ENCODE results near the gene NUMBL.

Gene NUMBL

DNA sequence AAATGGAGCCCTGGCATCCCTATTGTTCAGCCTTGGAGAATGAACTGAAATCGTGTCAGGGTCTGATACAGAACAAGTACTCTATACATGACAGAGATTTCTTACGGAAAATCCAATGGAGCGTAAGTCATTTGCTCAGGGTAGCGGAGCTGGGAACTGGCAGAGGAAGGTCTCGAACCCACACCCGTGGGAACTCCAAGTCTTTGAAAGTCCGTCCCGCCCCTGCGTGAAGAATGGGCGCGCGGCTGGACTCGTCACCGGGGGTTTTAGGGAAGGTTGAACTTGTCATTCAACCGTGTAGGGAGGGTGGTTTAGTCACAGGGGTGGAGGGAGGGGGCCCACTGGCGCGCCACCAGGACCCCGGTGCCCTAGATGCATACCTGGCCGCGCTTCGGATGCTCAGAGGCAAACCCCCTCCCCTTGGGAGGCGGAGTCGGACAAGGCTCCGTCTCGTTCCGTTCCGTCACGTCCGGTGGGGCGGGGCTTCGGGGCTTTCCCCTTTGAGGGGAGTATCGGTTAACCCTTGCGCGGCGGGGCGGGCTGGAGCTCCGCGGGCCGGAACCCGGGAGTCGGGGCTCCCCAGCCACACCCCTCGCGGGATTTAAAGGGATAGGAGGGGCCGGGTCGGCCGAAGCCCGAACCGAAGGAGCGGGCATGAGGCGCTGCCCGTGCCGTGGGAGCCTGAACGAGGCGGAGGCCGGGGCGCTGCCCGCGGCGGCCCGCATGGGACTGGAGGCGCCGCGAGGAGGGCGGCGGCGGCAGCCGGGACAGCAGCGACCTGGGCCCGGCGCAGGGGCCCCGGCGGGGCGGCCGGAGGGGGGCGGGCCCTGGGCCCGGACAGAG, 26.3 kb upstream of the NUMBL start, which contains the start of the genes COQ8B and ITPKC:
TSS of gene COQ8B (minus strand) at position 405 of the 843 bp plus-strand sequence. CDS start 2,254 bp downstream, outside the sequence.
TSS of gene ITPKC (plus strand) at position 631 of the 843 bp plus-strand sequence. CDS start at position 655, 24 bp downstream.
- peak; percentile 100 for DNase-seq (ENCODE audit: low read depth in 2 of 2)

DNA sequence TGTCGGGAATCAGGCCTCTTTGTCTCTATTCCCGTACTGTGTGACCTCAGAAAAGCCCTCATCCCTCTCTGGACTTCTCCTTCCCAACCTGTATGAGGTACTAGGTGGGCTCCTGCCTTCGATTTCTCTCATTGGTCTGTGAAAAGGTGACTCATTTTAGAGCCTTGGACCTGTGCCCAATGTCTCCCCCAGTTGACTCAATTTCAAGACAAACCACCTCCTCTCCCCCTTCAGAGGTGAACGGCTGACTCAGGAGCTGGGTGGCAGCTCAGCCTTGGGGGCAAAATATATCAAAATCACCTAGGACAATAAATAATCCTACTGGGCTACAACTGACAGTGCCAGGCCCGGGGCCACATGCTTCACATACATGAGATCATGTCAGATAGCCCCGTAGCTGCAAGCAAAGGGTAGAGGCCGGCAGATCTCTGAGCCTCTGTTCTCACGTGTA, 25.6 kb upstream of the NUMBL start:
- DNase-seq (ENCODE audit: low read depth in 2 of 2): peak; percentile 73 to 80

DNA sequence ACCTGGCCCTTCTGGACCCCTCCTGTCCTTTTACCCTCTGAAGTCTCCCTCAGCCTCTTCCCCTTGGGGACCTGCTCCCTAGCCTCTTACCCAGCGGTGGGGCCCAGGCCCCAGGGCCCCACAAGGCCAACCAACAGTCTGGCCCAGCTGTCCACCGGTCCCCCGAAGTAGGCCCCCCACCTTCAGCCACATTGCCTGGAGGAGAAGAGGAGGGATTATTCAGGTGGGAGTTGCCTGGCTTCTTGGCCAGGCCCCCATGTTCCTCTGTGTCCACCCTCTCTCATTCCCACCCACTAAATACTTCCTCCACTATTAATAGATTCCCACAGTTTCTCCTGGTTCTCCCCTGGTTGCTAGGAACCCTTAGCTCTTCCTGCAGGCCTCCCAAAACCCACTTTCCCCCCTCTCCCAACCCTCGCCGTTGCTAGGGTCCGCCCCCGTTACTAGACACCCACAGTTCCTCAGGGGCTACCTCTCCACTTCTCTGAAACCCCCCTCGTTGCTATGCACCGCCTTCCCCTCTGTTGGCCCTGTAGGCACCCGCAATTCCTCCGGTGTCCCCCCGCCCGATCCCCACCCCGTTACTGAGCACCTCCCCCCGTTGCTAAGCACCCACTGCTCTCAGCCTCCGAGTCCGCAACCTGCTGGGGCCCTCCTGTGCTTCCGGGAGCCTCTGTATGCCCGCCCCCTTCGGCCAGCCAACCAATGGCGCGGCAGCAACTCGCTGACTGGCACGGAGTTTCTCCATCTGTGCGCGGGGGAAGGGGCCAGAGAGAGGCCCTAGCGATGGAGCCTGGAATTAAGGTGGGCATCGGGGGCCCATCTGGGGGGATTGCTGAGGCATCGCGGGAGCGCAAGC, 24.2 kb upstream of the NUMBL start:
- peak; percentile 87 to 89 for DNase-seq (ENCODE audit: low read depth in 2 of 2)

DNA sequence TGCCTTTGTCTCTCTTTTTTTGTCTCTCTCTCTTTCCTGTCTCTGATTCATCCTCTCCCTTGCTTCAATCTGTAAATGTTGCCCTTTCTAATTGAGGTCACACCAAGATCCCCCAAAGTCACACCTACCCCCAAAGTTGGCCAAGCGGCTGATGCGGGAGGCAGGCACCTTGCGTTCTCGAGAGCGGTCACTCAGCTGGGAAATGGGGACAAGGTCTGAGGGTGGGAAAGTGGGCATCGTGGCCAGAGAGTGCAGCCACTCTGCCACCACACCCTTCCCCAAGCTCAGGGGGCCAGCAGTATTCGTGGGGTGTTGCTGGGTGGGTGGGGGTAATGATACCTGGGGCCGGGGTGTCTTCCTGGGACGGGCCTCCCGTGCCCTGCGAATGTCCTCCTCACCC, 23.5 kb upstream of the NUMBL start:
- no peak for DNase-seq (ENCODE audit: low read depth in 2 of 2)

DNA sequence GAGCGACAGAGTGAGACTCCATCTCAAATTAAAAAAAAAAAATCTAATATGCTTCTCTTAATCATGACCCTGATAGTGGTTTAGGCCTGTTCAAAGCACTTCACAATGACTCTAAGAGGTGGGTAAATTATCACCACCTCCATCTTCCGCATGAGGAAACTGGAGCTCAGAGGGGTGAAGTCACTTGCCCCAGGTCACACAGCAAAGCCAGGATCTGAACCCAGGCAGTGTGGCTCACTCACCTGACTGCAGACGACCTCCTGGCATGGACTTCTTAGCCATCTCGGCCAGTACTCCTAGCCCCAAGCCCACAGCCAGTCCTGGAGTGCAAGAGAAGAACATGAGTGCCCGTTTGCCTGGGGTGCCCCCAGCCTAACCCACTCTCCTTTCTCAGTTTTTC, 19.4 kb upstream of the NUMBL start:
- DNase-seq (ENCODE audit: low read depth in 2 of 2): no peak

DNA sequence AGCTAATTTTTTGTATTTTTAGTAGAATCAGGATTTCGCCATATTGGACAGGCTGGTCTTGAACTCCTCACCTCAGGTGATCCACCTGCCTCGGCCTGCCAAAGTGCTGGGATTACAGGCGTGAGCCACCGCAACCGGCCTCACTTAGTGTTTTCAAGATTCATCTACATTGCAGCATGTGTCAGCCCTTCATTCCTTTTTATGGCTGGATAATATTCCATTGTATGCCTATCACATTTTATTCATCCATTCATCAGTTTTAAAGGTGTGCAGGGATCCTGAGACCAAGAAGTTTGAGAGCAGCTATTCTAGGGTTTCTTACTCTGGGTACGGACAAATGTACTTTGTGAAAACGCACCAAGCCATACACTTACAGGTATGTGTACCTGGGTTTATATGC, 17.2 kb upstream of the NUMBL start:
- DNase-seq (ENCODE audit: low read depth in 2 of 2): no peak

DNA sequence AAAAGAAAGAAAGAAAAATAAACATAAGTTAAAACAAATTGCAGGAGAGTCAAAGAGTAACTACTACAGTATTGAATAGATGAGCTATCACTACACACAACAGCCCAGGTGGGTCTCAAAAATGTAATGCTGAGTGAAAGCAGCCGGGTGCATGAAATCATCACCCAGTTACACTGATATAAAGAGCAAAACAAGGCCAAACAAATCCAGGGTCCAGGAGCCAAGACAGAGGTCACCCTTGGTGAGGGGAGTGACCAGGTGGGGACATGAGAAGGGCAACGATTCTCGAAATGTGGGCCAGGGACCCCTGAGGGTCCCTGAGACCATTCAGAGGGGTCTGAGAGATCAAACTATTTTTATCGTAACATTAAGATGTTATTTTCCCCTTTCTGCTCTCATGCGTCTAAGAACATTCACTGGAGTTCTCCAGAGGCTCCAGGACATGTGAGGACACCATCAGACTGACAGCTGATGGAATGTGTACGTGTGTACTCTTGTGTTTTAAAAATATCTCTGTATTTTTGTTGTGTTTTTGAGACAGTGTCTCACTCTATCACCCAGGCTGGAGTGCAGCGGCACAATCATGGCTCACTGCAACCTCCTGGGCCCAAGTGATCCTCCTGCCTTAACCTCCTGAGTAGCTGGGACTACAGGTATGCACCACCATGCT, 15.6 kb upstream of the NUMBL start:
- no peak for DNase-seq (ENCODE audit: low read depth in 2 of 2)

DNA sequence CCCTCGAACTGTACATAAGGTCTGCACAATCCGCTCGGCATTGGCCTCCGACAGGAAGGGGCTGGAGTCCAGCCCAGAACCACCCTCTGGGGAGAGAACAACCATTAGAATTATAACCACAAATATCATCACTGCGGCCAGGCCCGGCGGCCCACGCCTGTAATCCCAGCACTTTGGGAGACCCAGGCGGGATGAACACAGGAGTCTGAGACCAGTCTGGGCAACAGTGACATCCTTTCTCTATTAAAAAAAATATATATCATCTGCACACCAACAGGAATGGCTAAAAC, 14.9 kb upstream of the NUMBL start:
- no peak for DNase-seq (ENCODE audit: low read depth in 2 of 2)

DNA sequence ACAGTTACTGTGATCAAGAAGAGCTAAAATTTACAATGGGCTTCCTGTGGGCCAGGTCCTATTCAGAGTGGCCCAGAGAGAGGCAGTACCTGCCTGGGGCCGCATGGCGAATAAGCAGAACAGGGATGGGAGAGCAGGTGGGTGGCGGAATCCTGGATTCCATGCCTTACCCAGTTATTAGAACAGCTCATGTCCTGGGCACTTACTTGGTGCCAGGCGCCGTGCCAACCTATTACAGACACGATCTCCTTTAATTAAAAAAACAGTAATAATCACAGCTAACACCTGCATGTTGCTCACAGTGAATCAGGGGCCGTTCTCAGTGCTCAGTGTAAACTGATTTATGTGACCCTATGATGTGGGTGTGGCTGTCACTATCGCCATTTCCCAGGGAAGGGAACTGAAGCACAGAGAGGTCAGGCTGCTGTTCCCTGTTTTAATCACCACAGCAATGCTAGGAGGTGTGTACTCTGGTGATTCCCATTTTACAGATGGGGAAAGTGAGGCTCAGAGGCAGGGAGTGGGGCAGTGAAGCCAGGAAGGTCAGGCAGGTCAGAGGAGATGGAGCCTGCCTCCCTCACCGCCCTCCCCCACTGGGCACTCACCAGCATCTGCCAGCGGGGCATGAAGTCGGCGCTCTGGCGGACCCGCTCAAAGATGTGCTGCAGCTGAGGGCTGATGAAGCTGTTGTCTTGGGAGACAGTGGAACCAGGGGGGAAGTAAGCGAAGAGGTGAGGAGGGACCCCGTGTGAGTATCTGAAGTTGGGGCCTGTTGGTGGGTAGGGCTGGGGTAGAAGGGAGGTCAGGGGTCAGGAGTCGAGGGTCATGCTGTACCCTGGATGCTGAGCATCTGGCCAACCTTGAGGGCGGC, 14.3 kb upstream of the NUMBL start:
- DNase-seq (ENCODE audit: low read depth in 2 of 2): no peak

DNA sequence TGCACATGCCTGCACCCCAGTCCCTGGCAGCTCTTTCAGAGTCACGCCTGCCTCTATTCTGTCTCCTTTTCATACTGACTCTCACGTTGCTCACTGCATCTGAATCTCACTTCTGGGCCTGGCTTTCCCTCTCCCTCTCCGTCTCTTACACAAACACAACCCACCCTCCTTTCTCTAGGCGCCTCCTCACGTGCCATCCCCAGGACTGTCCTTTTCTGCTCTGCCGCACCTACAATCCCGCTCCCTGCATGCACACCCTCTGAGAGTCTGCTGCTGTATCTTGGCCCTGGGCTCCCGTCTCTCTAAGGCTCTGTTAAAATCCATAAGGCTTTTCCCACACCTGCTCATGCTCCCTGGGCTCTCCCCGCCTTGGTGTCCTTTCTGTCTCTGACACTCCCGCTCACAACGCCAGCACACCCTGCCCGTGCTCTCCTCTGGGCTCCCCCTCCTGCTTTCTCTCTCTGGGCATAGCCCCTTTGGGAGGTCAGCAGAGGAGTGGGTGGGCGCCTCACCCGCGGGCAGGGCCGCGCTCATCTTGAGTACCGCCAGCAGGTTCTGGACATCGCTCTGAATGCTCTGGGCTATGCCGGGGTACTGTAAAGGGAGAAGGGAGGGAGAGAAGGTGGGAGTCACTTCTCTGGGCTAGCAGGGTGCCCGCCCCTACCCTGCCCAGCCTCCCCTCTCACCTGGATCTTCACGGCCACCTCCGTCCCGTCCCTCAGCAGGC, 12.7 kb upstream of the NUMBL start:
- no peak for DNase-seq (ENCODE audit: low read depth in 2 of 2)

DNA sequence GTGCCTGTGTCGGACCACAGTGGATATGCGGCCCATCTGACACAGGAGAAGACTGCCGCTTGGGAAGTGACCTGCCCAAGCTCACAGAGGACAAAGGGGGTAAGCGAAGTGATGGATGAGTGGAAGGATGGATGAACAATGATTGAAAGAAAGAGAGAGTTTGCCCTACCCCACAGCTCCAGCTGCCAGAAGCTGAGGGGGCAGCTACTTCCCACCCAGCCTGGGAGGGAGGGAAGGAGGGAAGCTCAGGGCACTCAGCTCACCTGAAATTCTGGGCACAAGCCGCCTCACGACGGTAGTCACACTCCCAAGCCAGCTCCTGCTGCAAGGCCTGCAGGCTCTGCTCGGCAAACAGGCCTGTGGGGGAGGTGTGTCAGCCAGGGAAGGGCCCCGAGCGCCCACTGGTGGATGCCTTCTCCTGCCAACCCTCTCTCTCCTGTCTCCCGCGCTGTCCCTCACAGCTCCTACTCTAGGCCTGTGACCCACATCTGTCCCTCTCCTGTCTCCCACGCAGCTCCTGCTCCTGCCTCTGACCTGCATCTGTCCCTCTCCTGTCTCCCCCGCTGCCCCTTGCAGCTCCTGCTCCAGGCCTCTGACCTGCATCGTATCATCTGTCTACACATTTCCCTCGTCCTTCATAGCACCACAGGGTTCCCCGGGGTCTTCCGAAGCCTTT, 12.0 kb upstream of the NUMBL start:
- no peak for DNase-seq (ENCODE audit: low read depth in 2 of 2)

DNA sequence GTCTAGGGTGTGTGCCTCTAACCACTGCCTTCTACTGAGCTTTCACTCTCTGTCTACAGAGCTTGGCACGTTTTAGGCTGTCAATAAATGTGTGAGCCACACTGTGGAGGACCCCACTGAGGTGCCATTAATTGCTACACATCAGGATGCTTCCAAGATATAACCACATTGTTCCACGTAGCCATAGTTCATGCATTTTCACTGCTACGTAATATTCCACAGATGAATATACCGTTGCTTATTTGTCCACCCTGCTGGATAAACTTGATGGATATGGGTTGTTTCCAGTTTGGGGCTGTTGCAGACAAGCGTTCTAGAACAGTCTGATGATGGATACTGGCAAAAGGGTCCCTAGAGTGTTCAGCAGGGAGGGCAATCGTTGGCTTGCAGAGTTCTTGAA, 11.3 kb upstream of the NUMBL start:
- no peak for DNase-seq (ENCODE audit: low read depth in 2 of 2)

DNA sequence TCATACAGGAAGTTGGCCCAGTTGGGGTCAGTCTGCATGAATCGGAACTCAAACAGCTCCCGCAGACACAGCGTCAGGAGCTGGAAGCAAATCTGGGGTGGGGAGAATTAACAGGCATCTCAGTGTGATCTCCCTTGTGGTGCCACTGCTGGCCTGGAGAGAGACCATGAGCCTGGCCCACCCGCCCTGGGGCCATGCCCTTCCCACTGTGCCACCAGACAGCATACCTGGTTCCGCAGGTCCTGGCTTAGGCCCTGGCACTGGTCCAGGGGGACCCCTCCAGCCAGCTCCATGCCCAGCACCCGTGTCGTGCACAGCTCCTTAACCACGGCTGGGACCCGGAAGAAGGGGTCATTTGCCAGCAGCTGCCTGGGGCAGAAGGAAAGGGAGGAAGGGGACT, 9.6 kb upstream of the NUMBL start:
- no peak for DNase-seq (ENCODE audit: low read depth in 2 of 2)

DNA sequence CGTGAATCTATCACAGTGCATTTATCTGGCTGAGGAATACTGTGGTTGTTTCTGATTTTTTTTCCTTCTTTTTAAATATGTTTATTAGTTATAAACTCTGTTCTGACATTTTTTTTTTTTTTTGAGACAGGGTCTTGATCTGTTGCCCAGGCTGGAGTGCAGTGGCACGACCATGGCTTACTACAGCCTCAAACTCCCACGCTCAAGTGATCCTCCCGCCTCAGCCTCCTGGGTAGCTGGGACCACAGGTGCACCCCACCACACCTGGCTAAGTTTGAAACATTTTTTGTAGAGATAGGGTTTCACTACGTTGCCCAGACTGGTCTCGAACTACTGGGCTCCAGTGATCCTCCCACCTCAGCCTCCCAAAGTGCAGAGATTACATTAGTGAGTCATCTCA, 6.6 kb upstream of the NUMBL start:
- no peak for DNase-seq (ENCODE audit: low read depth in 2 of 2)

DNA sequence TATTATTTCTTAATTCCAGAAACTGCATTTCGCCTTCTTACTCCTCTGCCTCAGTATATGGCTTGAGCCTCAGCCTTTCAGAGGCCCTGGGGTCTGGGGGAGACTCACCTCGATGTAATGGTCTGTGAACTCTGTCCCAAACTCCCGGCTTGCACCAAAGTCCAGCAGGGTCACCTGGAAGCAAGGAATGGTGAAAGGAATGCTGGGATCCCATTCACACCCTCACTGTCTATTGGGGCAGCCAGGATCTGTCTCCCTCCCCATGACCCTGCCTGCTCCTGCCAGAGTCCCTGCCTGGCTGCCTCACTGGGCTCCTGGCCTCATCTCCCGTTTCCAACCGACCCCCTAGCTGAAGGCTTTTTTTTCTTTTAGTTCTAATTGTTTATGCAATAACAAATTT, 5.4 kb upstream of the NUMBL start:
- no peak for DNase-seq (ENCODE audit: low read depth in 2 of 2)

DNA sequence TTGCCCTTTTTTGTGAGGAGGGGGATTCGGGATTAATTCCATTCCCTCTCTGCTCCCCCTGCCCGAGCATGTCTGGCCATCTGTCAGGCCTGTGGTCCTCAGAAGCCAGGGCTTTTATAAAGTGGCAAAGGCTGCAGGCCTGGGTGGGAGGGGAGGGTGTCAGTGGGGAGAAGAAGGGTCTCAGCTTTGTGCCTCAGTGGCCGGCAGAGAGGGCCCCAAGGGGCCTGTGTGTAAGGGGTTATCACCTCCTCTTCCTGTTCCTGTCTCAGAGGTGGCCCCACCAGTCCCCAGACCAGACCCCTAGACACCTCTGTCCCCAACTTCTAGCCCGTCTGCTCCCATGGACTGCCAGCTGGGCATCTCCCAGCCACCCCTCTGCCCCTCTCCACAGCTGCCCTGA, 3.4 kb upstream of the NUMBL start:
- DNase-seq (ENCODE audit: low read depth in 2 of 2): no peak

DNA sequence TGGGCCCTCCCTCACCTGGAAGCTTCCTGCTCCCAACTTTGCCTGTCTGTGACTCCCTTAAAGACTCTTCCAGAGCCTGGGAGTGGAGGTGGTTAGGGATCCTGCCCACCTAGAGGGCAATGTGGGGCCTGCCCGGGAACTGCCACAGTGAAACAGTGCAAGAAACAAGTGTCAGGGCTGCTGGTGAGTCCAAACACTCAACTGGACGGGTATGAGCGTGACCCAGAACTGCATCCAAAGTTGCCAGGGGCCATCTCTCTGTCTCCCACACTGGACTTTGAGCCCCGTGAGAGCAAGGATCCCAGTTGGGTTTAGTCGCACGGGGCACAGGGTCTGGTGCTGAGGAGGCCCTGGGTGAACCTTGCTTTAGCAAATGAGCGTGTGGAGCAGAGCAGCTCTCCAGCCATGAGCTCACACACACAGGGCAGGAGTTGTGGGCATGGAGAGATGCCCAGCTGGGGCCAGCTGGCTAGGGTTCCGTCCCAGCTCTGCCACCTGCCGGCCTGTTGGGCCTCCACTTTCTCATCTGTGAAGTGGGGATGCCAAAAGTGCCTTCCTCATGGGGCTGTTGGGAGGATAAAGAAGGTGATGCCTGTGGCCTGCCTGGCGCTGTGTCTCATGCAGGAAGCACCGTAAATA, 2.8 kb upstream of the NUMBL start:
- no peak for DNase-seq (ENCODE audit: low read depth in 2 of 2)

DNA sequence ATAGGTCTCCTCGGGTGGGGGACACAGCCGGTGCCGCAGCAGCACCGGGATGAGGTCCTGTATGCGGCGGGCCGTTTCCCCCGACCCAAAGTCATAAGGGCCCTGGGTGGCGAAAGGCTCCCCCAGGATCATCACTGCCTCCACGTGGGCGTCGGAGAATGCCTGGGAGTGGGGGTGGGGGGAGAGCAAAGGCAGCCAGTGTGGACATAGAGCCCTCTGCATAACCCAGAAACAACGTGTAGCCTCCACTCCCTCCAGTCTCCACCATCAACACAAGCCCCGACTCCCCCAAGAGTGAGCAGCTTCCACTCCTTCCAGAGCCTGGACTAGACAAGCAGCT, 1.7 kb upstream of the NUMBL start:
- no peak for DNase-seq (ENCODE audit: low read depth in 2 of 2)

DNA sequence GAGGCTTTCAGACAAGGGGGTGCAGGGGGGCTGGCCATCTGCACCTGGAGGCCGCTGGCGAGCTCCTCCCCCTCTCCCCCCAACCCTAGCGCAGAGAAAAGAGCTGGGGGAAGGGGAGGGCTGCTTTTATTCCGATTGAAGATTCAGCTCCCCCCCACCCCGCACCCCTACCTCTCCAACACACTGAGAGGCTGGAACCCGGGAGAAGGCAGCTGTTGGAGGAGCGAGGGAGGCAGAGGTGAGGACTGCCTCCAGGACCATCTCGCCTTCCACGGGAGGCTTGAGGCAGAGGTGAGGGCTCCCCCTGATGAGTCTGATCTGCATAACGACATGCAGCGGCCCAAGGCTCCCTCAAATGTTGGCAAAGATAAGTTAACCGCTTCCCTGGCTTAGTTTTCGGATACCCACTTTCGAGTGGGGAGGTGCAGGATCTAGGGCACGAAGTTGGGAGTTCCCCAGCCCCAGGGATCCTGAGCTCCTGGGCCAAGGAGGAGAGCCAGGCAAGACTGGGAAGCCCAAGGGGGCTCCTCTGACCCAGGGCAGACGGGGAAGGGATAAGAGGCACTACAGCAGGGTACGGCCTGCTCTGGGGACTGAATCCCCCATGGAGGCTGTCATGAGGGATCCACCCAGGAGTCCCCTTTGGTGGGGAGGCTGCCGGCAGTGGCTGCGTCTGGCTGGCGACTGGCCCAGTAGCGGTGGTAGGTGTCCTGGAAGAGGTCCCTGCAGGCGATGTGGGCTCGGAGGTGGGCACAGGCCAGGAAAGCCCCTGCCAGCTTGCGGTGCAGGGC, 1.2 kb upstream of the NUMBL start:
- DNase-seq (ENCODE audit: low read depth in 2 of 2): no peak
